HepG2 (cell line): ENCODE data around the gene UNG. TPM values are rescaled to one million over a fixed set of nuclear protein-coding genes. Genes with fewer than 3 reads are reported as not detected.

Experiments
- ATF3 ChIP-seq: sonication (generic); formaldehyde crosslinking; IDR thresholded peaks from 2 replicates; pipeline ENCODE4 v1.4.0; 2020; ENCODE audit warnings: missing genetic modification reagents
- CENPBD1 ChIP-seq: sonication (generic); formaldehyde crosslinking; IDR thresholded peaks from 2 replicates; pipeline ENCODE4 v1.8.0; 2022; ENCODE audit warnings: missing genetic modification reagents, low read depth, mild to moderate bottlenecking, borderline replicate concordance
- ESRRA ChIP-seq: sonication (generic); formaldehyde crosslinking; IDR thresholded peaks from 2 replicates; pipeline ENCODE4 v1.5.1; 2020; ENCODE audit warnings: mild to moderate bottlenecking, low read depth, missing genetic modification reagents
- ETV5 ChIP-seq: IDR thresholded peaks from 2 replicates; pipeline ENCODE4 v1.6.1; 2018; ENCODE audit warnings: missing biosample characterization, missing genetic modification reagents, inconsistent platforms, borderline replicate concordance
- HNRNPLL ChIP-seq: fragments of 200-400 bp; formaldehyde crosslinking; IDR thresholded peaks from 2 replicates; pipeline ENCODE4 v1.6.1; 2017; ENCODE audit warnings: mild to moderate bottlenecking, low read depth, low read length; ENCODE audit not compliant: poor library complexity, severe bottlenecking
- HOXA3 ChIP-seq: sonication (generic); formaldehyde crosslinking; IDR thresholded peaks from 2 replicates; pipeline ENCODE4 v1.5.0; 2020; ENCODE audit warnings: missing genetic modification reagents
- MIER3 ChIP-seq: IDR thresholded peaks from 2 replicates; pipeline ENCODE4 v1.6.1; 2016; ENCODE audit warnings: missing compliant biosample characterization, borderline replicate concordance
- MXI1 ChIP-seq: IDR thresholded peaks from 3 replicates; pipeline ENCODE4 v1.6.1; 2012; ENCODE audit warnings: low read depth, low read length, inconsistent platforms, borderline replicate concordance
- NCOA2 ChIP-seq: sonication (generic); formaldehyde crosslinking; IDR thresholded peaks from 2 replicates; pipeline ENCODE4 v1.8.0; 2022; ENCODE audit warnings: inconsistent platforms
- RXRB ChIP-seq: IDR thresholded peaks from 2 replicates; pipeline ENCODE4 v1.6.1; 2016; ENCODE audit warnings: borderline replicate concordance, missing genetic modification reagents, missing compliant biosample characterization
- SAP130 ChIP-seq: IDR thresholded peaks from 2 replicates; pipeline ENCODE4 v1.6.1; 2016; ENCODE audit warnings: low read depth
- SOX6 ChIP-seq, 2 experiments: fragments of 450-650 bp in 1 of 2; sonication (generic) in 1 of 2; formaldehyde crosslinking in 1 of 2; IDR thresholded peaks; 2 replicates each; pipeline versions ENCODE4 v1.4.0 to v1.6.1; 2017 to 2020; ENCODE audit warnings: antibody characterized with exemption in 1 of 2, mild to moderate bottlenecking in 1 of 2, missing genetic modification reagents in 1 of 2
- TBX2 ChIP-seq: sonication (generic); formaldehyde crosslinking; IDR thresholded peaks from 2 replicates; pipeline ENCODE4 v1.5.0; 2020; ENCODE audit warnings: missing genetic modification reagents, mild to moderate bottlenecking, borderline replicate concordance
- TBX3 ChIP-seq: fragments of 450-650 bp; IDR thresholded peaks from 2 replicates; pipeline ENCODE4 v1.6.1; 2017; ENCODE audit warnings: antibody characterized with exemption, mild to moderate bottlenecking, inconsistent platforms, borderline replicate concordance
- ZBTB43 ChIP-seq: sonication (generic); formaldehyde crosslinking; conservative IDR thresholded peaks from 2 replicates; pipeline ENCODE4 v1.4.0; 2020; ENCODE audit warnings: missing genetic modification reagents
- ZHX1 ChIP-seq: sonication (generic); formaldehyde crosslinking; IDR thresholded peaks from 2 replicates; pipeline ENCODE4 v1.8.1; 2022; ENCODE audit warnings: low read depth, mild to moderate bottlenecking, missing genetic modification reagents
- ZMYM3 ChIP-seq: sonication (generic); formaldehyde crosslinking; IDR thresholded peaks from 2 replicates; pipeline ENCODE4 v1.5.1; 2020; ENCODE audit warnings: mild to moderate bottlenecking, missing genetic modification reagents
- ZMYM4 ChIP-seq: sonication (generic); formaldehyde crosslinking; IDR thresholded peaks from 2 replicates; pipeline ENCODE4 v1.8.1; 2023; ENCODE audit warnings: mild to moderate bottlenecking, missing genetic modification reagents
- ZNF280B ChIP-seq: sonication (generic); formaldehyde crosslinking; IDR thresholded peaks from 2 replicates; pipeline ENCODE4 v1.5.0; 2020; ENCODE audit warnings: missing genetic modification reagents, mild to moderate bottlenecking, borderline replicate concordance
- ZNF335 ChIP-seq: sonication (generic); formaldehyde crosslinking; IDR thresholded peaks from 2 replicates; pipeline ENCODE4 v1.4.0; 2020; ENCODE audit warnings: missing genetic modification reagents
- ZNF556 ChIP-seq: sonication (generic); formaldehyde crosslinking; IDR thresholded peaks from 2 replicates; pipeline ENCODE4 v1.4.0; 2020; ENCODE audit warnings: mild to moderate bottlenecking, missing genetic modification reagents, borderline replicate concordance
- ZNF564 ChIP-seq: sonication (generic); formaldehyde crosslinking; IDR thresholded peaks from 2 replicates; pipeline ENCODE4 v1.8.1; 2023; ENCODE audit warnings: mild to moderate bottlenecking, missing genetic modification reagents
- ZNF709 ChIP-seq: sonication (generic); formaldehyde crosslinking; IDR thresholded peaks from 2 replicates; pipeline ENCODE4 v1.5.0; 2020; ENCODE audit warnings: mild to moderate bottlenecking, missing genetic modification reagents
- ZNF878 ChIP-seq: sonication (generic); formaldehyde crosslinking; IDR thresholded peaks from 2 replicates; pipeline ENCODE4 v1.8.1; 2023; ENCODE audit warnings: mild to moderate bottlenecking, missing genetic modification reagents, moderate library complexity
- polyA plus RNA-seq, 8 experiments: library from polyadenylated mRNA; depleted of rRNA in 3 of 8; stranded (reverse) in 7 of 8; unstranded in 1 of 8; fragments of >200 nt; fragmentation: Illumina TruSeq in 4 of 8; extraction: Trizol in 4 of 8; gene quantifications; 2 replicates each; pipeline versions ENCODE4 v1.2.1 to v1.2.3, GENCODE V29; 2011 to 2016; ENCODE audit warnings: low read depth in 4 of 8, missing spikeins in 1 of 8, mixed read lengths in 1 of 8; ENCODE audit not compliant: insufficient read depth in 1 of 8
- total RNA-seq, 5 experiments: library from RNA; depleted of rRNA; stranded (reverse); fragments of >200 nt; fragmentation: Illumina TruSeq; extraction: Trizol; gene quantifications; 2 replicates each; pipeline ENCODE4 v1.2.3, GENCODE V29; 2016; ENCODE audit warnings: low read depth in 1 of 5

The UNG gene
- total and polyA plus RNA-seq, 2 of the 13 experiments (the other 11 are each of a cell fraction or from before 2014, with no cell fraction given), result 23.3 to 114 TPM

GRCh38 chr12:109087250-109087649, 10.1 kb upstream of the UNG start (continued):
- TF ChIP-seq MXI1 (peak; percentile 35; the same call in 1 of the 3 replicates), ZNF564 (CRISPR knock-in tag) (peak; percentile 73; the same call in 1 of the 2 replicates), ZHX1 (CRISPR knock-in tag) (0 out of 2 replicates have a peak, but pooled peaks have one; percentile 62), ZMYM4 (CRISPR knock-in tag) (peak; percentile 59; the same call in 1 of the 2 replicates), ZNF280B (CRISPR knock-in tag) (no peak), ZNF335 (no peak), SOX6 (IDR thresholded peaks at IDR 0.05) (no peak), SOX6 (CRISPR knock-in tag; IDR thresholded peaks at IDR 0.05) (peak; percentile 72), ESRRA (CRISPR knock-in tag) (0 out of 2 replicates have a peak, but pooled peaks have one; percentile 47), ZMYM3 (CRISPR knock-in tag) (peak; percentile 77), TBX2 (CRISPR knock-in tag) (peak; percentile 38; the same call in 1 of the 2 replicates), NCOA2 (CRISPR knock-in tag) (0 out of 2 replicates have a peak, but pooled peaks have one; percentile 31), SAP130 (CRISPR knock-in tag) (peak; percentile 60), HOXA3 (CRISPR knock-in tag) (peak; percentile 67; the same call in 1 of the 2 replicates), MIER3 (0 out of 2 replicates have a peak, but pooled peaks have one; percentile 27), HNRNPLL (no peak), CENPBD1 (CRISPR knock-in tag) (no peak), RXRB (peak; percentile 84), ZNF556 (CRISPR knock-in tag) (peak; percentile 60; the same call in 1 of the 2 replicates), TBX3 (no peak), ZNF878 (CRISPR knock-in tag) (no peak), ZNF709 (CRISPR knock-in tag) (no peak), ETV5 (CRISPR knock-in tag) (0 out of 2 replicates have a peak, but pooled peaks have one; percentile 26), ATF3 (CRISPR knock-in tag) (no peak), ZBTB43 (CRISPR knock-in tag) (peak; percentile 54; the same call in 1 of the 2 replicates)
